Spleen (tissue), 11 donors: ENCODE measurements around the gene COG7. TPM values are rescaled to one million over a fixed set of nuclear protein-coding genes. Genes with fewer than 3 reads are reported as not detected.
"Not testable (repeated sequence)": the region's sequence is repeated elsewhere in the genome, so short reads cannot be mapped to it uniquely, and the experiment has no call there.

ENCODE experiments used
- DNase-seq: peaks from one replicate; pipeline ENCODE4 v3.0.0-alpha.2; 2020
- H3K27ac ChIP-seq, 8 donors: fragments of 200-600 bp; sonication (generic) in 7 of 8; 1 replicate in 4 of 8; 2 replicates in 4 of 8; pipeline versions ENCODE4 v1.5.0 to v1.8.0; 2016 to 2021; ENCODE audit warnings: inconsistent platforms in 4 of 8, mild to moderate bottlenecking in 4 of 8, moderate library complexity in 1 of 8
- H3K27me3 ChIP-seq, 7 donors: fragments of 200-600 bp; sonication (generic) in 6 of 7; replicated peaks in 1 of 7; 1 replicate in 4 of 7; 2 replicates in 3 of 7; pipeline versions ENCODE4 v1.5.0 to v1.8.0; 2016 to 2021; ENCODE audit warnings: inconsistent platforms in 3 of 7, mild to moderate bottlenecking in 1 of 7
- H3K36me3 ChIP-seq, 6 donors: fragments of 200-600 bp; sonication (generic) in 5 of 6; 1 replicate in 4 of 6; 2 replicates in 2 of 6; pipeline versions ENCODE4 v1.5.0 to v1.8.0; 2016 to 2021; ENCODE audit warnings: inconsistent platforms in 2 of 6
- H3K4me1 ChIP-seq, 6 donors: fragments of 200-600 bp; sonication (generic) in 5 of 6; 1 replicate in 3 of 6; 2 replicates in 3 of 6; pipeline versions ENCODE4 v1.5.0 to v1.8.0; 2016 to 2021; ENCODE audit warnings: inconsistent platforms in 3 of 6
- H3K4me3 ChIP-seq, 8 donors: fragments of 200-600 bp; sonication (generic) in 7 of 8; 1 replicate in 4 of 8; 2 replicates in 4 of 8; pipeline versions ENCODE4 v1.5.0 to v1.8.0; 2016 to 2021; ENCODE audit warnings: inconsistent platforms in 4 of 8, mild to moderate bottlenecking in 4 of 8, moderate library complexity in 2 of 8
- H3K9me3 ChIP-seq, 8 donors: fragments of 200-600 bp; sonication (generic) in 7 of 8; 1 replicate in 4 of 8; 2 replicates in 4 of 8; pipeline versions ENCODE4 v1.5.0 to v1.8.0; 2016 to 2021; ENCODE audit warnings: inconsistent platforms in 4 of 8
- POLR2A ChIP-seq, 3 donors: fragments of 450-650 bp; IDR thresholded peaks; one replicate each; pipeline ENCODE4 v1.5.1; 2017; ENCODE audit warnings: antibody characterized with exemption in 3 of 3, mild to moderate bottlenecking in 1 of 3
- POLR2AphosphoS5 ChIP-seq, 3 donors: sonication (generic); formaldehyde crosslinking; IDR thresholded peaks; one replicate each; pipeline ENCODE4 v1.5.1; 2017; ENCODE audit warnings: antibody characterized with exemption in 3 of 3
- whole genome bisulfite sequencing, 5 donors: extraction: QIAGEN DNeasy Blood & Tissue Kit in 3 of 5; methylation state at CpG; one replicate each; pipeline versions ENCODE4 v1.1.5 to v1.1.7; 2013 to 2018; 5-methylcytosine and 5-hydroxymethylcytosine counted together
- intact Hi-C: fragments of 100-400 bp; cut with DNase I; formaldehyde crosslinking; loops from one replicate; pipeline ENCODE4 v1.15.0; 2023; ENCODE audit warnings: low total_unique reads
- polyA plus RNA-seq, 3 donors: library from polyadenylated mRNA; stranded (reverse); fragments of 200-250 nt; gene quantifications; one replicate each; pipeline ENCODE4 v1.2.1, GENCODE V29; 2013
- total RNA-seq, 7 donors: library from RNA; depleted of rRNA in 3 of 7; stranded (reverse); fragments of >200 nt in 3 of 7; fragmentation: NEBNext Ultra II Directional in 4 of 7; extraction: Animal tissue kit (Norgen Biotek cat#: 25700) in 4 of 7; gene quantifications; one replicate each; pipeline versions ENCODE4 v1.1.0 to v1.2.1, GENCODE V29; 2016 to 2021
- TF ChIP-seq, protein P1 (sequence below), 11 experiments: fragments of 200-600 bp in 7 of 11; fragments of 450-650 bp in 4 of 11; sonication (generic) in 4 of 11; IDR thresholded peaks in 8 of 11; conservative IDR thresholded peaks in 3 of 11; 1 replicate in 7 of 11; 2 replicates in 4 of 11; pipeline versions ENCODE4 v1.4.0 to v1.8.0; 2016 to 2021; ENCODE audit warnings: antibody characterized with exemption in 11 of 11, inconsistent platforms in 4 of 11, mild to moderate bottlenecking in 1 of 11
- donor health status: healthy with polysubstance abuse.
- donor health status: DM: no; HTN: no; CAD: no; lungs with moderate emphysema.
- donor health status: DM: no; HTN: no; CAD: no.
- donor health status: Bipolar disorder and iron deficiency.
- donor health status: healthy.
- donor health status: DM: no; HTN: no; CAD: no.
- donor health status: DM: yes; HTN: yes; CAD: no.

COG7 gene
- total and polyA plus RNA-seq, 10 donors = 9.6 to 25.5 (median 18.8) TPM

DNA sequence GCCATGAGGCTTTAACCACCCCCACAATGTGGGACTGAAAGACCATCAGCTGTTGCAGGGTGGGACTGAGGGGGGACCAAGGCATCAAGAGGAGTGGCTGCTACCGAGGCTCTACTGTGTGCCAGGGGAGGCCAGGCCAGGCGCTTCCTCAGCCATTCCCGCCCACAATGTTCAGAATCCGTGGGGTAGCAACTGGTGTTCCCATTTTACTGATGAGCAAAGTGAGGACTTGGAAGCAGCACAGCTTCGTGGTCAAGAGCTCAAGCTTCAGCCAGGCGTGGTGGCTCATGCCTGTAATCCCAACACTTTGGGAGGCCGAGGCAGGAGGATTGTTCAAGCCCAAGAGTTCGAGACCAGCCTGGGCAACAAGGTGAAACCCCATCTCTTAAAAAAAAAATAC is 85.0 kb downstream of the COG7 start:
- WGBS, 5 donors = 80 to 87% (median 82%) methylated on average over 8 of the region's 8 CpGs
- intact Hi-C loops = no loop called here
- Histone ChIP-seq H3K27me3 (peaks cover 0 to 25% (median 0%) of the 10 kb centered on the region in 7 donors), H3K36me3 (no peaks in the 10 kb centered on the region), H3K4me3 (no peak overlapping the region), H3K9me3 (no peaks in the 10 kb centered on the region), H3K4me1 (no peaks in the 10 kb centered on the region), H3K27ac (no peak overlapping the region)
- DNase-seq = no peak
- TF ChIP-seq POLR2AphosphoS5 (IDR thresholded peaks at IDR 0.05) (no peak), POLR2A (IDR thresholded peaks at IDR 0.05) (no peak)
- TF ChIP-seq, protein P1, sequence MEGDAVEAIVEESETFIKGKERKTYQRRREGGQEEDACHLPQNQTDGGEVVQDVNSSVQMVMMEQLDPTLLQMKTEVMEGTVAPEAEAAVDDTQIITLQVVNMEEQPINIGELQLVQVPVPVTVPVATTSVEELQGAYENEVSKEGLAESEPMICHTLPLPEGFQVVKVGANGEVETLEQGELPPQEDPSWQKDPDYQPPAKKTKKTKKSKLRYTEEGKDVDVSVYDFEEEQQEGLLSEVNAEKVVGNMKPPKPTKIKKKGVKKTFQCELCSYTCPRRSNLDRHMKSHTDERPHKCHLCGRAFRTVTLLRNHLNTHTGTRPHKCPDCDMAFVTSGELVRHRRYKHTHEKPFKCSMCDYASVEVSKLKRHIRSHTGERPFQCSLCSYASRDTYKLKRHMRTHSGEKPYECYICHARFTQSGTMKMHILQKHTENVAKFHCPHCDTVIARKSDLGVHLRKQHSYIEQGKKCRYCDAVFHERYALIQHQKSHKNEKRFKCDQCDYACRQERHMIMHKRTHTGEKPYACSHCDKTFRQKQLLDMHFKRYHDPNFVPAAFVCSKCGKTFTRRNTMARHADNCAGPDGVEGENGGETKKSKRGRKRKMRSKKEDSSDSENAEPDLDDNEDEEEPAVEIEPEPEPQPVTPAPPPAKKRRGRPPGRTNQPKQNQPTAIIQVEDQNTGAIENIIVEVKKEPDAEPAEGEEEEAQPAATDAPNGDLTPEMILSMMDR (IDR thresholded peaks at IDR 0.05 in 8 of 11, conservative IDR thresholded peaks at IDR 0.05 in 3 of 11) = no peak

DNA sequence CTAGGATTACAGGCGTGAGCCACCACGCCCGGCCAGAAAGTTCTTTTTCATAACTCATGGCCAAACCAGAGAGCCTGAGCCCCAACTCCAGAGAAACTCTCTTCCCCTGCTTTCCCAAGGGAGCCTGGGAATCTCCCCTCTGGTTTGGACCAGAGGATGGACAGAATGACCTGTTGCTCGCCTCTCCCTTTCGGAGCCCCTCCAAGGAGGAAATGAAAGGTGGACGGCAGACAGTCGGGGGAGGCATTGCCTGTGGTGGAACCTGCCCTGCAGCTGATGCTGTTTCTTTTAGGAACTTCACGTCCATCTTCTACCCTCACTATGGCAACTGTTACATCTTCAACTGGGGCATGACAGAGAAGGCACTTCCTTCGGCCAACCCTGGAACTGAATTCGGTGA is 85.4 kb downstream of the COG7 start:
- Histone ChIP-seq H3K27me3 (peaks cover 0 to 25% (median 0%) of the 10 kb centered on the region in 7 donors), H3K4me1 (no peaks in the 10 kb centered on the region), H3K36me3 (no peaks in the 10 kb centered on the region), H3K27ac (no peak overlapping the region), H3K4me3 (no peak overlapping the region), H3K9me3 (no peaks in the 10 kb centered on the region)
- 77 to 88% (median 83%) methylated on average over 10 of the region's 10 CpGs for WGBS, 5 donors
- DNase-seq = no peak
- TF ChIP-seq POLR2AphosphoS5 (IDR thresholded peaks at IDR 0.05) (no peak), POLR2A (IDR thresholded peaks at IDR 0.05) (no peak)
- TF ChIP-seq, protein P1 (IDR thresholded peaks at IDR 0.05 in 8 of 11, conservative IDR thresholded peaks at IDR 0.05 in 3 of 11) = no peak
- intact Hi-C loops = no loop called here

DNA sequence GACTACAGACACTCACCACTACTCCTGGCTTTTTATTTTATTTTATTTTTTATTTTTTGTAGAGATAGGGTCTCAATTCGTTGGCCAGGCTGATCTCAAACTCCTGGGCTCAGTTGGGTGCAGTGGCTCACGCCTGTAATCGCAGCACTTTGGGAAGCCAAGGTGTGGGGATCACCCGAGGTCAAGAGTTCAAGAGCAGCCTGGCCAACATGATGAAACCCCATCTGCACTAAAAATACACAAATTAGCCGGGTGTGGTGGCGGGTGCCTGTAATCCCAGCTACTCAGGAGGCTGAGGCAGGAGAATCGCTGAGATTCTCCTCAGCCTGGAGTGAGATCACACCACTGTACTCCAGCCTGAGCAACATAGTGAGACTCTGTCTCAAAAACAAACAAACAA is 86.6 kb downstream of the COG7 start:
- 82 to 87% (median 84%) methylated on average over 7 of the region's 7 CpGs for WGBS, 5 donors
- H3K4me1 ChIP-seq, H3K9me3 ChIP-seq, H3K4me3 ChIP-seq, H3K27ac ChIP-seq, H3K36me3 ChIP-seq, intact Hi-C loops, DNase-seq: not testable (repeated sequence)
- H3K27me3 ChIP-seq = peaks cover 0 to 14% (median 0%) of the 10 kb centered on the region in 7 donors

DNA sequence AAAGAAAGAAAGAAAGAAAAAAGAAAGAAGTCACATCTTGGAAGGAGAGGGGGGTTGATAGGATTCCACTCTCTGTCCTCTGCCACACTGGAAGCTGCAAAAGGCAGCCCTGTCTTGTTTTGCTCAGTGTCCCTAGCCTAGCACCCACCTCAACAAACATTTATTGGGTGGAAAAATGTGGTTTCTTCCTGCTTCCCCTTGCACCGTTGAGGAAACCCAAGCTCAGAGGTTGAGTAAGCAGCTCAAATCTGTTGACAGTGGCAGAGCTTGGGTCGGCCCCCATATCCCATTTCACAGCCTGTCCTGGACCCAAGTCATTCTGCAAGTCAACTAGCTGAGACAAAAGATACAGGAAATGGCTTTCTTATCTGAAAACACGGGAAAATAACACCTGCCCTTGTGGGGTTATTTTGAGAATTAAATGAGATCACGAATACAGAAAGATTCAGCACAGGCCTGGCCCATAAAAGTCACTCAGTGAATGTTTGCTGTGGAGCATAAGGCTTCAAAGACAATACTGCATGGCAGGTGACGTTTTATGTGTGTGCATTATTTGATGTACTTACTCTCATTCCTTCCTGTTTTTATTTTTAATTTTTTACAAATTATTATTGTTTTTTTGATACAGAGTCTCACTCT is 87.3 kb downstream of the COG7 start:
- H3K27me3 ChIP-seq = peaks cover 0 to 8% (median 0%) of the 10 kb centered on the region in 7 donors
- no peak for TF ChIP-seq POLR2AphosphoS5 (IDR thresholded peaks at IDR 0.05)
- TF ChIP-seq, protein P1 (IDR thresholded peaks at IDR 0.05 in 8 of 11, conservative IDR thresholded peaks at IDR 0.05 in 3 of 11) = no peak
- TF ChIP-seq POLR2A (IDR thresholded peaks at IDR 0.05) = no peak
- no peak for DNase-seq
- no peaks in the 10 kb centered on the region for H3K9me3 ChIP-seq
- WGBS, 5 donors = 15 to 22% (median 16%) methylated on average over 5 of the region's 5 CpGs
- no peak overlapping the region for H3K27ac ChIP-seq
- H3K36me3 ChIP-seq = no peaks in the 10 kb centered on the region
- no peaks in the 10 kb centered on the region for H3K4me1 ChIP-seq
- intact Hi-C loops = no loop called here
- no peak overlapping the region for H3K4me3 ChIP-seq
